NCI-H526 treated with DMSO at 0.1 percent for 48 hours (cell line): ENCODE results near the gene ORM2.

Source experiments
- DNase-seq: peaks from one replicate; lab custom pipeline; 2025; lab: John Stamatoyannopoulos, UW

Gene ORM2

GRCh38 chr9:114349713-114350480, 20.2 kb downstream of the ORM2 start:
- DNase-seq, result no peak

GRCh38 chr9:114350636-114351401, 21.1 kb downstream of the ORM2 start:
- no peak for DNase-seq

- DNase-seq, result no peak
Measured at GRCh38 chr9:114351932-114352331, 22.3 kb downstream of the ORM2 start.

- DNase-seq, result no peak
Measured at GRCh38 chr9:114355821-114356220, 26.2 kb downstream of the ORM2 start.

GRCh38 chr9:114356792-114357191, 27.1 kb downstream of the ORM2 start:
- no peak for DNase-seq

GRCh38 chr9:114357360-114357759, 27.7 kb downstream of the ORM2 start:
- DNase-seq, result no peak

- no peak for DNase-seq
Measured at GRCh38 chr9:114357911-114358328, 28.3 kb downstream of the ORM2 start.

GRCh38 chr9:114359801-114360200, 30.1 kb downstream of the ORM2 start:
- no peak for DNase-seq

- no peak for DNase-seq
Measured at GRCh38 chr9:114361542-114361941, 31.9 kb downstream of the ORM2 start.

DNA sequence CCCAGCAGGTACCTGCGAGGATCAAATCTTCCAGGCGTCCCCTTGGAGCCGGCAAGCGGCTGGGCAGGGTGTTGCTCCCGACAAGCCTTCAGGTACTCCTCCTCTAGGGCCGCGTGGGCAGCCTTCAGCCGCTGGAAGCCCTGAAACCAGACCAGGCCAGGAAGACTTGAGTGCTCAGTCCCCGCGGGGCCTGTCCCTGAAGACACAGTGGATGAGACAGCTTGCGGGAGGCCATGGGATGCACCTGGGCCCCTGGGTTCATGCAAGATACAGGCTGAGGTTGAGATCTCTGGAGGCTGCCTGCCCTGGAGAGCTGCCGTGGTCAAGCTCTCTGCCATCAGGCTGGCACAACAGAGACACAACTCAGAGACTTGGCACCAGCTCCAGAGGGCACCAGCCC, 32.7 kb downstream of the ORM2 start:
- no peak for DNase-seq

DNA sequence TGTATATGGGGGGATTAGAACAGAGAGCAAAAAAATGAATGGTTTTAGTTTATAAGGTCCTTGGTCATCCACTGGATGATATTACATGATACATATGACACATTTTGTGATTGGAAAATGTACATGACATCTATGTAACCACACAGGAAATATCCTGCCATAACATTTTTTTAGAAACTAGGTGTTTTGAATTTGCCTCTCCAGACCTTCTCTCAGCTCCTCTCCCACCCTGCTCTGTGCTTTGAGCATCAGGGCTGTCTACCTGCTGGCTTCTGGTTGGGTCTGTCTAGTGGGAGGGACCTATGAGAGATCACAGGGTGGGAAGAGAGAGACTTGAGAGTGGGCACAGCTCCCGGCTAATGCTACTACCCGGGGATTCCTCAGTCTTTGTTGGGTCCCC, 33.8 kb downstream of the ORM2 start:
- no peak for DNase-seq

- no peak for DNase-seq
Measured at GRCh38 chr9:114364134-114365041, 34.7 kb downstream of the ORM2 start.

- no peak for DNase-seq
Measured at GRCh38 chr9:114365194-114365593, 35.5 kb downstream of the ORM2 start.

- no peak for DNase-seq
Measured at GRCh38 chr9:114366334-114367128, 36.9 kb downstream of the ORM2 start.

DNA sequence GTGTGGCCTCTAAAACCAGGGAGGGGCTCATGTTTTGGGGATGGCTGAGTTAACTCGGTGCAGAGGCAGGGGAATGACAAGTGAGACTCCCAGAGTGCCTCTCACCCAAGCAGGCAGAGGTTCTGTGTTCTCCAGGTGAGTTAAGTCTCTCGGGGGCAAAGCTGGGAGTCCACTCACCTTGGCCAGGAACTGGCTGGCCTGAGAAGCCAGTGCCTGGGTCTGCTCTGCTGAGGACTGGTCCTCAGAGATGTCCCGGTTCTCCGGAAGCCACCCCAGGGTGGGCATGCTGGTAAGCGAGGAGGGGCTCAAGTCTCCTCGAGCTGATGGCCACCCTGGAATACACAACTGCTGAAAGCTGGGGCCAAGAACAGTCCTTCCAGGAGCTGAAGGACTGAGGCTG, 37.7 kb downstream of the ORM2 start:
- DNase-seq, result no peak

DNA sequence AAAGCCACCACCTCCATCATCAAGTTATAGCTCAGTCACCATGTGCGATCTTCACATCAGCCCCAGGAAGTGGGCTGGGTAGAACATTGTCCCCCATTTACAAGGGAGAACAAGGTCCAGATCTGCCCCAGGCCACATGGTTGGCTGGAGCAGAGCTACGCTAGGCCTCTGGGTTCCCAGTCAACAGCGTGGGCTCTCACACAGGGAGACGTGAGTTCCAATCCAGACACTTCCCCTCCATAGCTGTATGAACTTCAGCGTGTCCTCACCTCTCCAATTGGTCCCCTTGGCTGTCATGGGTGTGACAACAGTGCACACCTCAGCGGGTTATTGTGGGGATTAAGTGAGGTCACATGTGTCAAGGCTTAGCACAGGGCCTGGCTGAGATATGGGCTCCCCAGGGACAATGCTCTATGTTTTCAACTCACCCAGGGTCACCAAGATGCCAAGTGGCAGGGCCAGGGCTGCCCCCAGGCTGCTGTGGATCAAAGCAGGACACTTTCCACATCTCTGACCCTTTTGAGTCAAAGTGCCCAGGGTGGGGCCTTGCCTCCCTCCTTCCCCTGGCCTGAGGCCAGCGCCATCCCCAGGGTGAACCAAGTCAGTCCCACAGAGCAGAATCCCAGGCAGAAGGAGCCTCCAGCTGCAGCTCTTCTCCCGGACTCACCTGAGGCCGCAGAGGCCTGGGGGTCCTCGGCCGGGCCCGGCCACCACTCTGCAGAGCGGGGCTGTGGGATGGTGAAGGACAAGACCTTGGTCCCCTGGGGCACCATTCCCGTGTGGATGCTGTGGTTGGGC, 38.3 kb downstream of the ORM2 start:
- no peak for DNase-seq

GRCh38 chr9:114369216-114370130, 39.8 kb downstream of the ORM2 start:
- DNase-seq, result no peak

DNA sequence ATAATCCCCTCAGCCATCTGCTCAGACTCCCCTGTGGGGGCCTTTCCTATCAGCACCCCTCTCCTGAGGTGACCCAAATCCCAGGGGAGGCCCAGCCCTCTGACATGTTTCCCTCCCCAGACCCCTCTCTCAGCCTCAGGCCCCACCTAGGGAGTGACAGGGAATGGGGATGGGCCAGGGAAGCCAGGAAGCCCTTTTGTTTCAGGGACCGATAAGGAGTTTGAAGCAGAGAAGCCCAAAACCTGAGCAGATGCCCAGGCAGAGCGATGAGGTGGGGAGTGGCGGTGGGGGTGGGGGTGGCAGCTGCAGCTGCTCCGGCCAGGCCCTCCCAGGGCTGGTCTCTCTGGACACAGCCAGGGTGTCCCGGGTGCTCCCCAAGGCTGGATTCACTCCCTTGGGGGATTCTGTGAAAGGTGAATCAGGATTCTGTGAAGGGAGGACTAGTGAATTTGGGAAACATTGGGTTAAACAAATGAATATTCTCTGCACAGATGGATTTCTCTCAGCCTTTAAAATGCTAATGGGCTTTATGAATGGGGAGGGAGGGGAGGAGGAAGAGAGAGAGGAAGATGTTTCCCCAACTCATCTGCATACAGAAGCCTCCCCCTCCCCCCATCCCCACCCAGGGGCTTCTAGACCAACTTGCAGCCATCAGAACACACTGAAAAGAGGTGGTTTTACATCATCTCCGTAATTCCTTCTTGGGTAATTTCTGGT, 40.7 kb downstream of the ORM2 start:
- no peak for DNase-seq

GRCh38 chr9:114370968-114371320, 41.3 kb downstream of the ORM2 start:
- no peak for DNase-seq
